ENCODE data around the gene APBB1IP.

DNA sequence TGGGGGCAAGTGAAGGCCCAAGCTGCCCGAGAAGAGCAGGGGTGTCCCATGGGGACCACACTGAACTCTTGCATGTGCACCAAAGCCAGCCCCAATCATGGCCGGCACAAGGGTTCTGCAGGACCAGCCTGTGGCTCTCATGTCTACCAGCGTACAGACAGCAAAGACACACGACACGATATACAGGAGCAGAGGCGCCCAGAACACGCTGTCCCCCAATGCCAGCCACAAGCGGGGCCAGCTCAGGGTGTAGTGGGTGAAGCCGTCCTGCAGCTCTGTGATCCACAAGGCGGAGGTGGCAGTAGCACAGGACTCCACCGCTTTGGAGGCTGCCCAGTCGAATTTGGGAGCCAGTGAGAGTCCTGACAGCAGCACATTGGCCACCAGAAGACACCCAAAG, 150.5 kb downstream of the APBB1IP start:
- TF ChIP-seq FOXK2 (IDR thresholded peaks at IDR 0.05) (no peak), FOXA1 (IDR thresholded peaks at IDR 0.05) (no peak), CTBP1 (IDR thresholded peaks at IDR 0.05; ENCODE audit: borderline replicate concordance) (no peak), FOXM1 (IDR thresholded peaks at IDR 0.05; ENCODE audit: borderline replicate concordance) (no peak), ZNF384 (IDR thresholded peaks at IDR 0.05) (no peak), BHLHE40 (IDR thresholded peaks at IDR 0.05; ENCODE audit: borderline replicate concordance) (no peak), TARDBP (IDR thresholded peaks at IDR 0.05) (no peak), NFRKB (IDR thresholded peaks at IDR 0.05) (no peak), SUZ12 (IDR thresholded peaks at IDR 0.05) (no peak), SP1 (IDR thresholded peaks at IDR 0.05) (no peak)
